Measurements from ENCODE around the gene UBL3.

The UBL3 gene

GRCh38 chr13:29763436-29764180 is 86.8 kb downstream of the UBL3 start:
- no peak for DNase-seq (ENCODE audit: low read depth)
- no peak overlapping the region for H3K4me3 ChIP-seq (ENCODE audit: low read length)
- TF ChIP-seq, protein P1, sequence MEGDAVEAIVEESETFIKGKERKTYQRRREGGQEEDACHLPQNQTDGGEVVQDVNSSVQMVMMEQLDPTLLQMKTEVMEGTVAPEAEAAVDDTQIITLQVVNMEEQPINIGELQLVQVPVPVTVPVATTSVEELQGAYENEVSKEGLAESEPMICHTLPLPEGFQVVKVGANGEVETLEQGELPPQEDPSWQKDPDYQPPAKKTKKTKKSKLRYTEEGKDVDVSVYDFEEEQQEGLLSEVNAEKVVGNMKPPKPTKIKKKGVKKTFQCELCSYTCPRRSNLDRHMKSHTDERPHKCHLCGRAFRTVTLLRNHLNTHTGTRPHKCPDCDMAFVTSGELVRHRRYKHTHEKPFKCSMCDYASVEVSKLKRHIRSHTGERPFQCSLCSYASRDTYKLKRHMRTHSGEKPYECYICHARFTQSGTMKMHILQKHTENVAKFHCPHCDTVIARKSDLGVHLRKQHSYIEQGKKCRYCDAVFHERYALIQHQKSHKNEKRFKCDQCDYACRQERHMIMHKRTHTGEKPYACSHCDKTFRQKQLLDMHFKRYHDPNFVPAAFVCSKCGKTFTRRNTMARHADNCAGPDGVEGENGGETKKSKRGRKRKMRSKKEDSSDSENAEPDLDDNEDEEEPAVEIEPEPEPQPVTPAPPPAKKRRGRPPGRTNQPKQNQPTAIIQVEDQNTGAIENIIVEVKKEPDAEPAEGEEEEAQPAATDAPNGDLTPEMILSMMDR (conservative IDR thresholded peaks at IDR 0.05; ENCODE audit: low read depth, low read length): no peak

DNA sequence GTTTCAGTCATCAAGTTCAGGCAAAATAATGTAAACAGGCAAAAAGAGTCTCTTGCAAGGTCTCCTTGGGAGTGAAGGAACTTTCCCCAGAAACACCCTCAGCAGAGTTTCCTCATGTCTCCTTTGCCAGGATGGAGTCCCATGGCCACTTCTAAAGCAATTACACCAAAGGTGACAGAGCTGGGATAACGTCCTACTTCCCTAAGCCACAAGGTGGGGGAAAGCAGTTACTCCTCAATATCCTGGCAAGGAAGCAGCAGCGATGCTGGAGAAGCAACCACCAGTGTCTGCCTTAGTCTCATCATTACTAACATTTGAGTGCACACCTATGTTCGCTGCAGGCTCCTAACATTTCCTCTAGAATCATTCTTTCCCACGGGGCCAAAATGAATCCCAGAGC is 88.6 kb downstream of the UBL3 start:
- H3K4me3 ChIP-seq (ENCODE audit: low read length): no peak overlapping the region
- no peak for DNase-seq (ENCODE audit: low read depth)
- TF ChIP-seq, protein P1 (conservative IDR thresholded peaks at IDR 0.05; ENCODE audit: low read depth, low read length): no peak

DNA sequence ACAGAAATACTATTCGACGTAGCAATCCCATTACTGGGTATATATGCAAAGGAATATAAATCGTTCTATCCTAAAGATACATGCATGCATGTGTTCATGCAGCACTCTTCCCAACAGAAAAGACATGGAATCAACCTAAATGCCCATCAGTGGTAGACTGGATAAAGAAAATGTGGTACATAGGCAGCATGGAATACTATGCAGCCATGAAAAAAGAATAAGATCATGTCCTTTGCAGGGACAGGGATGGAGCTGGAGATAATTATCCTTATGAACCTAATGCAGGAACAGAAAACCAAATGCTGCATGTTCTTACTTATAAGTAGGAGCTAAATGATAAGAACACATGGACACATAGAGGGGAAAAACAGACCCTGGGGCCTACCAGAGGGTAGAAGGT is 89.3 kb downstream of the UBL3 start:
- H3K4me3 ChIP-seq (ENCODE audit: low read length): no peak overlapping the region
- TF ChIP-seq, protein P1 (conservative IDR thresholded peaks at IDR 0.05; ENCODE audit: low read depth, low read length): no peak
- DNase-seq (ENCODE audit: low read depth): no peak

GRCh38 chr13:29760544-29760943 is 89.9 kb downstream of the UBL3 start:
- no peak for DNase-seq (ENCODE audit: low read depth)
- H3K4me3 ChIP-seq (ENCODE audit: low read length): no peak overlapping the region
- TF ChIP-seq, protein P1 (conservative IDR thresholded peaks at IDR 0.05; ENCODE audit: low read depth, low read length): no peak

DNA sequence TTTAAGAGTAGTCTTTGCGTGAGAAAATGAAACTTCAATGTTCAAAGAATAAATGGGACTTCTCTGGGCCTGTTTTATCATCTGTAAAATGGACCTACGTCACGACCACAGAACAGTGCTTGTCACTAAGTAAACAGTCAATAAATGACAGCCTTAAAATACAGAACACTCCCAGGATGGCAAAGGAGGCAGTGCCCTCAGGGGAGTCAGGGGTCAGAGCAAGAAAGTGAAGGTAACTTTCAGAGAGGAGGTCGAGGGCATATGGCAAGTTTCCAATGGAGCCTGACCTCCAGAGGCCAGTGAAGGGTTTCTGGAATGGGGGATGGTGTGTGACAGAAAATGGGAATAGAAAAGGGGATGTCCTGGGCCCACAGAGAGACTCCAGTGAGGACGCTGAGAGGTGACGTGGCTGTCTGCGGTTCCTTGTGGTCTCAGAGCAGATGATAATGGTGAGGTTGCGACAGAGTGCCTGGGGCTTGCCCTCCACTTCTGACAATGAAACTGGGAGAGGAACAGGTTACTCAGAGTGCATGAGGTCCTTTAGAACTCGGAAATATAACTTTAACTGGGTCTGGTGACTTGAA is 91.8 kb downstream of the UBL3 start:
- H3K4me3 ChIP-seq (ENCODE audit: low read length): no peak overlapping the region
- no peak for DNase-seq (ENCODE audit: low read depth)
- TF ChIP-seq, protein P1 (conservative IDR thresholded peaks at IDR 0.05; ENCODE audit: low read depth, low read length): no peak

DNA sequence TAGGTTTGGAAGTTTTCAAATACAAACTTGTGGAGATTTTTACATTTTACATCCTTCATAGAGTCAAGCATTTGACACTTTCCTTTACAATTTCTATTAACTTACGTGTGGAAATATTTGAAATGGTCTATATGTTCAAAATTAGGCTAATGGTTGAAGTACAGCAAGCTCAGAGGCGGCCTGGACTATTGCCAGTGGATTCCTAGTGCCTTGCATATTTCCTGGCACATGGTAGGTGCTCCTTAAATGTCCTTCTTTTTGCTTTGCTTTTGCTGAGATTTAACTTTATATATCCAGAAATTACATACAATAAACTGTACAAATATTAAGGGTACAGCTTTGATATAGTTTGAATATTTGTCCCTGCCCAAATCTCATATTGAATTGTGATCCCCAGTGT is 93.9 kb downstream of the UBL3 start:
- DNase-seq (ENCODE audit: low read depth): no peak
- H3K4me3 ChIP-seq (ENCODE audit: low read length): no peak overlapping the region
- TF ChIP-seq, protein P1 (conservative IDR thresholded peaks at IDR 0.05; ENCODE audit: low read depth, low read length): no peak

DNA sequence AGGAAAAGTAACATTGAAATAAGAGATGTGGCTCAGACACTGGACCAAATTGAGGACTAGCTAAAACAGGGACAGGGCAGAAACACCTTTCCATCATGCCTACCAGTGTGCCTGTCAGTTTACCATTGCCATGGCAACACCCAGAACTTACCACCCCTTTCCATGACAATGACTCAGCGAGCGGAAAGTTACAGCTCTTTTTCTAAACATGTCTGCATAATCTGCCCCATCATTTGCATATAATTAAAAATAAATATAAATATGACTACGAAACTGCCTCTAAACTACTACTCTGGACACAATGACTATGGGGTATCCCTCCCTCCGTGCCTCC is 96.0 kb downstream of the UBL3 start:
- no peak for DNase-seq (ENCODE audit: low read depth)
- TF ChIP-seq, protein P1 (conservative IDR thresholded peaks at IDR 0.05; ENCODE audit: low read depth, low read length): no peak

More for the DNA sequence above, 96.0 kb downstream of the UBL3 start:
- no peak overlapping the region for H3K4me3 ChIP-seq (ENCODE audit: low read length)
